CD14-positive monocyte (primary cell): ENCODE results near the gene PSMG1. TPM values are rescaled to one million over a fixed set of nuclear protein-coding genes. Genes with fewer than 3 reads are reported as not detected.

Source experiments
- DNase-seq, 3 donors: peaks; one replicate each; pipeline ENCODE4 v3.0.0-alpha.2; 2011 to 2022
- H2AFZ ChIP-seq: 2 replicates; pipeline ENCODE4 v1.6.0; 2012; ENCODE audit warnings: mild to moderate bottlenecking, low read depth, low read length, inconsistent platforms; ENCODE audit not compliant: insufficient read depth, poor library complexity, severe bottlenecking
- H3K27ac ChIP-seq, 2 donors: 1 replicate in 1 of 2; 2 replicates in 1 of 2; pipeline ENCODE4 v1.5.1; 2012 to 2013; ENCODE audit warnings: low read length in 2 of 2, control low read depth in 1 of 2, inconsistent platforms in 1 of 2, low read depth in 1 of 2, mild to moderate bottlenecking in 1 of 2
- H3K27me3 ChIP-seq, 2 donors: one replicate each; pipeline versions ENCODE4 v1.6.0 to v1.6.1; 2011 to 2013; ENCODE audit warnings: low read length in 2 of 2; ENCODE audit not compliant: control insufficient read depth in 2 of 2, insufficient read depth in 2 of 2
- H3K36me3 ChIP-seq, 2 donors: replicated peaks in 1 of 2; 1 replicate in 1 of 2; 2 replicates in 1 of 2; pipeline versions ENCODE4 v1.5.1 to v1.6.1; 2012 to 2013; ENCODE audit warnings: low read length in 2 of 2, control low read depth in 1 of 2, inconsistent platforms in 1 of 2, mild to moderate bottlenecking in 1 of 2; ENCODE audit not compliant: insufficient read depth in 2 of 2, control insufficient read depth in 1 of 2
- H3K4me1 ChIP-seq, 2 donors: 1 replicate in 1 of 2; 2 replicates in 1 of 2; pipeline versions ENCODE4 v1.5.1 to v1.6.1; 2012 to 2013; ENCODE audit warnings: low read length in 2 of 2, control low read depth in 1 of 2, inconsistent platforms in 1 of 2, mild to moderate bottlenecking in 1 of 2, moderate library complexity in 1 of 2; ENCODE audit not compliant: insufficient read depth in 2 of 2, control insufficient read depth in 1 of 2
- H3K4me2 ChIP-seq: replicated peaks from 2 replicates; pipeline ENCODE3; 2012; ENCODE audit warnings: low read length, moderate library complexity, mild to moderate bottlenecking; ENCODE audit not compliant: poor library complexity, severe bottlenecking; ENCODE audit errors: extremely low read depth
- H3K4me3 ChIP-seq, 3 experiments: fragments of 200-600 bp in 1 of 3; sonication (generic) in 1 of 3; replicated peaks in 1 of 3; 1 replicate in 2 of 3; 2 replicates in 1 of 3; pipeline ENCODE4 v1.5.1; 2011 to 2013; ENCODE audit warnings: low read length in 3 of 3, mild to moderate bottlenecking in 3 of 3, control low read depth in 2 of 3, low read depth in 2 of 3, inconsistent platforms in 1 of 3, moderate library complexity in 1 of 3
- H3K79me2 ChIP-seq: 2 replicates; pipeline ENCODE4 v1.6.0; 2012; ENCODE audit warnings: mild to moderate bottlenecking, control low read depth, inconsistent platforms, low read length, moderate library complexity; ENCODE audit not compliant: insufficient read depth
- H3K9ac ChIP-seq: 2 replicates; pipeline ENCODE4 v1.6.0; 2017; ENCODE audit warnings: low read length, mild to moderate bottlenecking; ENCODE audit not compliant: insufficient read depth, poor library complexity, severe bottlenecking
- H3K9me3 ChIP-seq, 2 donors: replicated peaks in 1 of 2; 1 replicate in 1 of 2; 2 replicates in 1 of 2; pipeline versions ENCODE4 v1.5.1 to v1.6.1; 2012 to 2013; ENCODE audit warnings: low read length in 2 of 2, control low read depth in 1 of 2; ENCODE audit not compliant: control insufficient read depth in 1 of 2, insufficient read depth in 1 of 2
- H4K20me1 ChIP-seq: 2 replicates; pipeline ENCODE4 v1.6.0; 2012; ENCODE audit warnings: mild to moderate bottlenecking, low read length, control low read depth, moderate library complexity; ENCODE audit not compliant: insufficient read depth
- H3K27ac Mint-ChIP-seq, 7 donors: one replicate each; pipeline ENCODE4 v1.8.0; 2020; ENCODE audit warnings: mild to moderate bottlenecking in 7 of 7, mixed read lengths in 7 of 7, moderate library complexity in 6 of 7, inconsistent platforms in 2 of 7
- H3K27me3 Mint-ChIP-seq, 3 donors: one replicate each; pipeline ENCODE4 v1.8.0; 2021 to 2022; ENCODE audit warnings: low read depth in 3 of 3, mild to moderate bottlenecking in 3 of 3, mixed read lengths in 3 of 3, moderate library complexity in 3 of 3, inconsistent platforms in 1 of 3
- H3K36me3 Mint-ChIP-seq, 2 donors: one replicate each; pipeline ENCODE4 v1.8.0; 2020; ENCODE audit warnings: mixed read lengths in 2 of 2, inconsistent platforms in 1 of 2, mild to moderate bottlenecking in 1 of 2
- H3K4me1 Mint-ChIP-seq: one replicate; pipeline ENCODE4 v1.8.0; 2020; ENCODE audit warnings: mild to moderate bottlenecking, mixed read lengths
- H3K4me3 Mint-ChIP-seq, 2 donors: one replicate each; pipeline ENCODE4 v1.8.0; 2020; ENCODE audit warnings: mild to moderate bottlenecking in 2 of 2, mixed read lengths in 2 of 2, moderate library complexity in 1 of 2
- H3K9me3 Mint-ChIP-seq, 7 donors: one replicate each; pipeline ENCODE4 v1.8.0; 2020 to 2022; ENCODE audit warnings: mixed read lengths in 7 of 7, mild to moderate bottlenecking in 6 of 7, moderate library complexity in 6 of 7, inconsistent platforms in 2 of 7
- CTCF ChIP-seq: fragments of 200-600 bp; IDR thresholded peaks from one replicate; pipeline ENCODE4 v1.8.0; 2022; ENCODE audit warnings: antibody characterized with exemption, mild to moderate bottlenecking
- WGBS: methylation state at CpG from one replicate; pipeline ENCODE4 v1.1.5; 2013; ENCODE audit warnings: missing lambda C conversion rate; ENCODE audit not compliant: insufficient coverage; 5-methylcytosine and 5-hydroxymethylcytosine counted together
- intact Hi-C, 2 donors: fragments of 100-400 bp; cut with micrococcal nuclease; formaldehyde crosslinking; loops; one replicate each; pipeline versions ENCODE4 v1.15.0 to v1.15.1; 2023
- polyA plus RNA-seq, 3 donors: library from polyadenylated mRNA; depleted of rRNA in 1 of 3; unstranded in 2 of 3; stranded (reverse) in 1 of 3; fragments of 300-500 nt in 2 of 3; fragments of >200 nt in 1 of 3; fragmentation: Illumina TruSeq in 2 of 3; gene quantifications; 1 replicate in 2 of 3; 2 replicates in 1 of 3; pipeline ENCODE4 v1.2.3, GENCODE V29; 2012 to 2021

PSMG1 gene
- polyA plus RNA-seq, 3 donors = 8.5 to 29.2 (median 26.2) TPM

- H3K27ac ChIP-seq = no peak overlapping the region
- no peaks in the 10 kb centered on the region for H3K9me3 ChIP-seq
- no peak overlapping the region for H3K4me3 ChIP-seq
- H3K4me1 ChIP-seq = no peaks in the 10 kb centered on the region
- H2AFZ ChIP-seq = no peak overlapping the region
- H3K4me2 ChIP-seq = no peak overlapping the region
- H3K27me3 ChIP-seq = no peaks in the 10 kb centered on the region
- no peak overlapping the region for H3K9ac ChIP-seq
- no peaks in the 10 kb centered on the region for H3K4me1 Mint-ChIP-seq
- TF ChIP-seq CTCF = no peak
- H3K36me3 Mint-ChIP-seq = peaks cover 76 to 86% of the 10 kb centered on the region in 2 donors
- H3K27me3 Mint-ChIP-seq = no peaks in the 10 kb centered on the region
- H3K79me2 ChIP-seq = no peaks in the 10 kb centered on the region
- no peak overlapping the region for H3K27ac Mint-ChIP-seq
- H3K4me3 Mint-ChIP-seq = no peak overlapping the region
- no peaks in the 10 kb centered on the region for H3K9me3 Mint-ChIP-seq
- no peak for DNase-seq
- H4K20me1 ChIP-seq = peaks cover 2% of the 10 kb centered on the region
- H3K36me3 ChIP-seq = peaks cover 91 to 98% of the 10 kb centered on the region in 2 donors
- intact Hi-C loops = no loop called here
- 40% methylated on average over 1 of the region's 2 CpGs for WGBS
Measured at GRCh38 chr21:39198800-39199199, 15.5 kb upstream of the PSMG1 start.

- H3K36me3 Mint-ChIP-seq = peaks cover 71 to 80% of the 10 kb centered on the region in 2 donors
- H3K9me3 Mint-ChIP-seq = no peaks in the 10 kb centered on the region
- Histone ChIP-seq H2AFZ (no peak overlapping the region), H4K20me1 (peaks cover 2% of the 10 kb centered on the region), H3K4me2 (no peak overlapping the region), H3K27me3 (no peaks in the 10 kb centered on the region), H3K9ac (no peak overlapping the region), H3K36me3 (peaks cover 92 to 100% of the 10 kb centered on the region in 2 donors), H3K4me3 (no peak overlapping the region), H3K27ac (no peak overlapping the region), H3K79me2 (no peaks in the 10 kb centered on the region), H3K9me3 (no peaks in the 10 kb centered on the region), H3K4me1 (no peaks in the 10 kb centered on the region)
- H3K4me3 Mint-ChIP-seq = no peak overlapping the region
- no peak for DNase-seq
- no peak overlapping the region for H3K27ac Mint-ChIP-seq
- no peak for TF ChIP-seq CTCF
- 100% methylated on average over 1 of the region's 5 CpGs for WGBS
- intact Hi-C loops = no loop called here
- H3K4me1 Mint-ChIP-seq = no peaks in the 10 kb centered on the region
- no peaks in the 10 kb centered on the region for H3K27me3 Mint-ChIP-seq
Measured at GRCh38 chr21:39197448-39198233, 14.4 kb upstream of the PSMG1 start.
